ENCODE results near the gene ARL6IP1. TPM values are rescaled to one million over a fixed set of nuclear protein-coding genes. Genes with fewer than 3 reads are reported as not detected.
"Not testable (repeated sequence)": the region's sequence is repeated elsewhere in the genome, so short reads cannot be mapped to it uniquely, and the experiment has no call there.

The ARL6IP1 gene
- polyA plus RNA-seq, 4 donors = 237 to 295 (median 278) TPM

DNA sequence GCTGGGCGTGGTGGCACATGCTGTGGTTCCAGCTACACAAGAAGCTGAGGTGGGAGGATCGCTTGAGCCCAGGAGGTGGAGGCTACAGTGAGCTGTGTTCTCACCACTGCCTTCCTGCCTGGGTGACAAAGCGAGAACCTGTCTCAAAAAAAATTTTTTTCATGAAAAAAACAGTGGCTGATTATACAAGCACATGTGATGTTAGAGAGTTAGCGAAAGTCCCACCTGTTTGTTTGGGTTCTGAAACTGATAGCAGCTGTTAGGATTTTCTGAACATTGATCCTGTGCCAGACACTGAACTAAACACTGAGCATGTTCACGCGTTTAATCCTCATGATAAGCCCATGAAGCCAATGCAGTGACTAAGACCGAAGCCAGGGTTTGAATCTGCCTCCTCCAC is 34.1 kb downstream of the ARL6IP1 start:
- DNase-seq (ENCODE audit: low read depth in 4 of 4, low spot score in 2 of 4) = not testable (repeated sequence)

GRCh38 chr16:18762713-18763112 is 38.6 kb downstream of the ARL6IP1 start:
- not testable (repeated sequence) for DNase-seq (ENCODE audit: low read depth in 4 of 4, low spot score in 2 of 4)

DNA sequence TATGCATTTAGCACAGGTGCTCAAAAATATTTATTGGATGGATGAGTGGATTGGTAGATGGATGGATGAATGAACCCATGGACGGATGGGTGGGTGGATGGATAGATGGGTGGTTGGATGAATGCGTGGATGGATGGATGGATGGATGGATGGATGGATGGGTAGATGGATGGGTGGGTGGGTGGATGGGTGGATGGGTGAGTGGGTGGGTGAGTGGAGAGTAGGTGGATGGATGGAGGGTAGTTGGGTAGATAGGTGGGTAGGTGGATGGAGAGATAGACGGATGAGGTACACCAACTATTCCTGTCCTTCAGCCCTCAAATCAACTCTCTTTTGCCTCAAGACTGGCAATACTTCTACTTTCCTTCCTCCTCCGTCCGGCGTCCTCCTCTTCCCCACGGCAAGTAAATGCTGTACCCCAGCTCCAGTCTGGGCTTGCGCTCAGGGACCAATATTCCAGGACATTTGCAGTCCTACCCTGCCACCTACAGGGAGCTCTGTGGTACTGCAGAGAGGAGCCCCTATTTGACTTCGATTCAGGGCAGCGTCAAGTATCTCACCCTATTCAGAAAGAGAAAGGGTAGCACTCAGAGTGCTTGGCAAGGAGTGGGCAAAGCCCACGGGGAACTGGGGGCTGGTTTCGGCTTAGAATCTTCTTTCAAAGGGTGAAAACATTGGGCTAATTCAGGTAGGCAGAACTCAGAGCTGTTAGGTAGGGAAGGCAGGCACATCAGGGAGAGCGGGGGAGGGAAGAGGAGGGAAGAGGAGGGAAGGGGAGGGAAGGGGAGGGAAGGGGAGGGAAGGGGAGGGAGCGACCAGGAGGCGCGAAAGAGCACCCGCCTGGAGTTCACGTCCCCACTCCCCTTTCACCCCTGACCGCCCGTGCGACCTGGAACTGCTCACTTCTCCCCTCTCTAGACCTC is 41.5 kb downstream of the ARL6IP1 start:
- DNase-seq (ENCODE audit: low read depth in 4 of 4, low spot score in 2 of 4) = not testable (repeated sequence)

DNA sequence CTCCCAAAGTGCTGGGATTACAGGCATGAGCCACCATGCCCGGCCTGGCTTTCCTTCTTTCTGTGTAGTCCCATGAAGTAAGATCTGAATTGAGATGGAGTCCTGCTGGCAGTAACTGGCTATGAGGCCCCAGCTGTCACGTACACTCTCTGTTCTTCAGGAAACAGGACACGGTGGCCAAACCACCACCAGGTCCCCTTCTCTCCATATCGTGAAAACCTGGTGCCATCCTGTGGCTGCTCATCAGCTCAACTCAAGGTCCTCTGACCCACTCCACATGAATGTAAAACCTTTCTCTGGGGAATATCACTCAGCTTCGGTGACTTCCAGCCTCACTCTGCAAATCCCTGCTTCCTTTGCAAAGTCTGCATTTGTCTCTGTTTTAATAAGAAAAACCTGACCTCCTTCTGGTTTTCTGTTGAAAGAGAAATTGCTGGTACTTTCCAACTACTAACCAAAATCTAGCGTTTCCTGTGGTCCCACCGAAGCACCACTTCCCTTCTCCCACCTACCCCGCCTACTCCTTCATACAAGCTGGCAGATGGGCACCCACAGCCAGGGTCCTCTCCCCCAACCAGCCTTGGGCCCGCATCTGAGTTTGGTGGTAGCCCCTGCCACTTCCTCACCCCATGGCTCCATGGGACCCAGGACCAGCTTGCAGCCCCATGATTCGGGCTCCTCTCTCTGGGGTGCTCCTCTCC is 43.2 kb downstream of the ARL6IP1 start:
- DNase-seq (ENCODE audit: low read depth in 4 of 4, low spot score in 2 of 4) = not testable (repeated sequence)

GRCh38 chr16:18756639-18757038 is 44.7 kb downstream of the ARL6IP1 start:
- DNase-seq (ENCODE audit: low read depth in 4 of 4, low spot score in 2 of 4) = not testable (repeated sequence)

DNA sequence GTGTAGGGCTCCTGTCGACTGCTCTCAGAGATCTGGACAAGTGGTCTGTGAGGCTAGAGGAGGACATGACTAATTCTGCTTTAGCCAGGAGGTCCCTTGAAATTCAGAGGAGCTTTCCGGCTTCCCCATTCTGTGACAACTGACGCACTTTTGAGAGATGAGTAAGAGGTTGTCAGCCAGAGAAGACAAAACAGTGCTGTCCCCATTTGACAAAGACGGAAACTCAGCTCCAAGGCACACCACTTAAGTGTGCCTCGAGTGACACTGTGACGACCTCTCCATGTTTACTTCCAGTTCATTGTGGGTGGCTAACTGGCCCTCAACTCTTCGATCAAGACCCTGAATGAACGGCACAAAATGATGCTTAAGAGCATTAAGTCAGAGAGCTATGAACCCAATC is 58.5 kb downstream of the ARL6IP1 start:
- DNase-seq (ENCODE audit: low read depth in 4 of 4, low spot score in 2 of 4) = not testable (repeated sequence)

Other genes starting within 250 kb of the ARL6IP1 start
- gene NOMO2, start 239.5 kb downstream of the ARL6IP1 start, polyA plus RNA-seq (ENCODE audit: insufficient read length in 4 of 4) = 100 to 1,000 TPM in 1 of 4 donors, 10 to 100 TPM in 3; 81.0 to 108 (median 91.5) TPM
- gene RPS15A, start 11.2 kb downstream of the ARL6IP1 start, polyA plus RNA-seq (ENCODE audit: insufficient read length in 4 of 4) = 1,000 to 10,000 TPM; 1,885 to 2,862 (median 2,206) TPM
- 10 to 100 TPM; 39.4 to 80.1 (median 62.9) TPM for gene SMG1, start 124.9 kb upstream of the ARL6IP1 start, polyA plus RNA-seq (ENCODE audit: insufficient read length in 4 of 4)
- 1 to 10 TPM; 1.7 to 2.2 (median 2.0) TPM for gene TMC7, start 182.4 kb upstream of the ARL6IP1 start, polyA plus RNA-seq (ENCODE audit: insufficient read length in 4 of 4)